Neural cell (in vitro differentiated cells): ENCODE data around the gene BTBD7. TPM values are rescaled to one million over a fixed set of nuclear protein-coding genes. Genes with fewer than 3 reads are reported as not detected.

ENCODE experiments used
- H2AFZ ChIP-seq: fragments of 200-600, 300-800 bp; sonication (generic), shearing (Covaris generic); 2 replicates; pipeline ENCODE4 v1.6.0; 2014; ENCODE audit warnings: low read depth, mild to moderate bottlenecking, antibody characterized with exemption, low read length, moderate library complexity
- H3F3A ChIP-seq: fragments of 200-600 bp; shearing (Covaris generic); 2 replicates; pipeline ENCODE4 v1.6.1; 2016; ENCODE audit warnings: mild to moderate bottlenecking, moderate library complexity, mixed read lengths, antibody characterized with exemption, low read length; ENCODE audit not compliant: insufficient read depth, poor library complexity, severe bottlenecking
- H3K27ac ChIP-seq: fragments of 200-600, 300-800 bp; sonication (generic), shearing (Covaris generic); 2 replicates; pipeline ENCODE4 v1.5.1; 2014; ENCODE audit warnings: mild to moderate bottlenecking, low read length, moderate library complexity
- H3K27me3 ChIP-seq: fragments of 300-800, 200-600 bp; sonication (generic), shearing (Covaris generic); 2 replicates; pipeline ENCODE4 v1.6.0; 2014; ENCODE audit warnings: mild to moderate bottlenecking, low read depth, low read length, moderate library complexity; ENCODE audit not compliant: insufficient read depth
- H3K36me3 ChIP-seq: fragments of 300-800, 200-600 bp; sonication (generic), shearing (Covaris generic); 2 replicates; pipeline ENCODE4 v1.5.1; 2014; ENCODE audit warnings: mild to moderate bottlenecking, antibody characterized with exemption, low read length, moderate library complexity; ENCODE audit not compliant: insufficient read depth
- H3K4me2 ChIP-seq: fragments of 300-800, 200-600 bp; sonication (generic), shearing (Covaris generic); 2 replicates; pipeline ENCODE4 v1.6.0; 2014; ENCODE audit warnings: mild to moderate bottlenecking, low read length
- H3K4me3 ChIP-seq: fragments of 300-800, 200-600 bp; sonication (generic), shearing (Covaris generic); 2 replicates; pipeline ENCODE4 v1.5.1; 2014; ENCODE audit warnings: mild to moderate bottlenecking, low read length, moderate library complexity
- H3K79me2 ChIP-seq: fragments of 200-600 bp; shearing (Covaris generic); replicated peaks from 2 replicates; pipeline ENCODE4 v1.6.0; 2014; ENCODE audit warnings: mild to moderate bottlenecking, low read length, moderate library complexity; ENCODE audit not compliant: insufficient read depth
- H3K9ac ChIP-seq: fragments of 300-800, 200-600 bp; sonication (generic), shearing (Covaris generic); 2 replicates; pipeline ENCODE4 v1.6.1; 2016; ENCODE audit warnings: mild to moderate bottlenecking, low read length, mixed read lengths
- H3K9me2 ChIP-seq: fragments of 200-600 bp; shearing (Covaris generic); 2 replicates; pipeline ENCODE4 v1.6.1; 2016; ENCODE audit warnings: mild to moderate bottlenecking, low read length, mixed read lengths; ENCODE audit not compliant: insufficient read depth
- H3K9me3 ChIP-seq: fragments of 200-600, 300-800 bp; sonication (generic), shearing (Covaris generic); 2 replicates; pipeline ENCODE4 v1.6.1; 2016; ENCODE audit warnings: mild to moderate bottlenecking, mixed run types, low read length, moderate library complexity, mixed read lengths
- H4K20me1 ChIP-seq: fragments of 200-600 bp; shearing (Covaris generic); 2 replicates; pipeline ENCODE4 v1.6.1; 2016; ENCODE audit warnings: mild to moderate bottlenecking, mixed run types; ENCODE audit not compliant: insufficient read depth
- EP300 ChIP-seq: fragments of 450-650 bp; conservative IDR thresholded peaks from 2 replicates; pipeline ENCODE4 v1.6.1; 2014; ENCODE audit warnings: antibody characterized with exemption, mild to moderate bottlenecking, moderate library complexity; ENCODE audit not compliant: poor library complexity, severe bottlenecking
- EZH2 ChIP-seq: fragments of 200-600, 300-800 bp; shearing (Covaris generic), sonication (generic); IDR thresholded peaks from 2 replicates; pipeline ENCODE4 v1.6.1; 2014; ENCODE audit warnings: antibody characterized with exemption, low read length, borderline replicate concordance, mild to moderate bottlenecking; ENCODE audit not compliant: insufficient read depth, poor library complexity, severe bottlenecking
- MXI1 ChIP-seq: fragments of 450-650 bp; conservative IDR thresholded peaks from 2 replicates; pipeline ENCODE4 v1.6.1; 2014; ENCODE audit warnings: antibody characterized with exemption, mild to moderate bottlenecking; ENCODE audit not compliant: poor library complexity, severe bottlenecking
- POLR2AphosphoS5 ChIP-seq: IDR thresholded peaks from 2 replicates; pipeline ENCODE4 v1.6.1; 2012
- RAD21 ChIP-seq: fragments of 450-650 bp; conservative IDR thresholded peaks from 2 replicates; pipeline ENCODE4 v1.6.1; 2014; ENCODE audit warnings: antibody characterized with exemption, mild to moderate bottlenecking, moderate library complexity
- REST ChIP-seq: IDR thresholded peaks from 2 replicates; pipeline ENCODE4 v1.6.1; 2012; ENCODE audit warnings: borderline replicate concordance
- SMC3 ChIP-seq: fragments of 450-650 bp; conservative IDR thresholded peaks from 2 replicates; pipeline ENCODE4 v1.6.1; 2014; ENCODE audit warnings: antibody characterized with exemption, mild to moderate bottlenecking, moderate library complexity; ENCODE audit not compliant: poor library complexity
- TAF1 ChIP-seq: IDR thresholded peaks from 2 replicates; pipeline ENCODE4 v1.6.1; 2012; ENCODE audit warnings: low read depth
- polyA plus RNA-seq: library from polyadenylated mRNA; depleted of rRNA; stranded (reverse); fragments of >200 nt; gene quantifications from 2 replicates; pipeline ENCODE4 v1.2.3, GENCODE V29; 2014
- TF ChIP-seq, protein P1 (sequence below): fragments of 450-650 bp; IDR thresholded peaks from 2 replicates; pipeline ENCODE4 v1.5.1; 2014; ENCODE audit warnings: antibody characterized with exemption, mild to moderate bottlenecking, moderate library complexity; ENCODE audit not compliant: poor library complexity, severe bottlenecking

Gene BTBD7
- polyA plus RNA-seq, 1 donor from 2014 or later: 11.5 TPM

DNA sequence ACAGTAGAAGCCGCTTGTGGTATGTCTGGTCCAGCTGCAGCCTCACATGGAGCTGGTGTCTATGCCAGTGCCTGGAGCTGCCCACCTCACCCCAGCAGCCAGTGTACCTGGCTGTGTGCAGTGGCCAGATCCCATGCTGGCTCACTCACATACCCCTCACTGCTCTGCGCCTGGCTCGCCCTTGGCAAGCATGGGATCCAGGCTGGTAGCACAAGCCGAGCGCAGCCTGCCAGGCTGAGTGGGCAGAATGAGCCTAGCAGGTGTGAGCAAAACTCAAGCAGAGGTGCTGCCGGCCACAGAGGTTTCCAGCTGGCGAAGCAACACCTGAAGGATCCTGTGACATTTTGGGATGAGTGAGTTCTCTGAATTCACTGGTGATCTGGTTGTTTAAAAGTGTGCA lies 5.0 kb upstream of the BTBD7 start:
- Histone ChIP-seq H3K9ac (no peak overlapping the region), H3K9me2 (no peaks in the 10 kb centered on the region), H2AFZ (no peak overlapping the region), H3K36me3 (no peaks in the 10 kb centered on the region), H3K27ac (no peak overlapping the region), H3K4me3 (no peak overlapping the region), H3K27me3 (no peaks in the 10 kb centered on the region), H3F3A (no peaks in the 10 kb centered on the region), H3K9me3 (no peaks in the 10 kb centered on the region), H3K79me2 (no peaks in the 10 kb centered on the region), H3K4me2 (no peak overlapping the region), H4K20me1 (no peaks in the 10 kb centered on the region)
- TF ChIP-seq EZH2: no peak
- no peak for TF ChIP-seq REST
- TF ChIP-seq, protein P1, sequence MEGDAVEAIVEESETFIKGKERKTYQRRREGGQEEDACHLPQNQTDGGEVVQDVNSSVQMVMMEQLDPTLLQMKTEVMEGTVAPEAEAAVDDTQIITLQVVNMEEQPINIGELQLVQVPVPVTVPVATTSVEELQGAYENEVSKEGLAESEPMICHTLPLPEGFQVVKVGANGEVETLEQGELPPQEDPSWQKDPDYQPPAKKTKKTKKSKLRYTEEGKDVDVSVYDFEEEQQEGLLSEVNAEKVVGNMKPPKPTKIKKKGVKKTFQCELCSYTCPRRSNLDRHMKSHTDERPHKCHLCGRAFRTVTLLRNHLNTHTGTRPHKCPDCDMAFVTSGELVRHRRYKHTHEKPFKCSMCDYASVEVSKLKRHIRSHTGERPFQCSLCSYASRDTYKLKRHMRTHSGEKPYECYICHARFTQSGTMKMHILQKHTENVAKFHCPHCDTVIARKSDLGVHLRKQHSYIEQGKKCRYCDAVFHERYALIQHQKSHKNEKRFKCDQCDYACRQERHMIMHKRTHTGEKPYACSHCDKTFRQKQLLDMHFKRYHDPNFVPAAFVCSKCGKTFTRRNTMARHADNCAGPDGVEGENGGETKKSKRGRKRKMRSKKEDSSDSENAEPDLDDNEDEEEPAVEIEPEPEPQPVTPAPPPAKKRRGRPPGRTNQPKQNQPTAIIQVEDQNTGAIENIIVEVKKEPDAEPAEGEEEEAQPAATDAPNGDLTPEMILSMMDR: no peak
- no peak for TF ChIP-seq MXI1
- no peak for TF ChIP-seq RAD21
- no peak for TF ChIP-seq EP300
- no peak for TF ChIP-seq SMC3
- TF ChIP-seq POLR2AphosphoS5: no peak
- TF ChIP-seq TAF1: no peak

DNA sequence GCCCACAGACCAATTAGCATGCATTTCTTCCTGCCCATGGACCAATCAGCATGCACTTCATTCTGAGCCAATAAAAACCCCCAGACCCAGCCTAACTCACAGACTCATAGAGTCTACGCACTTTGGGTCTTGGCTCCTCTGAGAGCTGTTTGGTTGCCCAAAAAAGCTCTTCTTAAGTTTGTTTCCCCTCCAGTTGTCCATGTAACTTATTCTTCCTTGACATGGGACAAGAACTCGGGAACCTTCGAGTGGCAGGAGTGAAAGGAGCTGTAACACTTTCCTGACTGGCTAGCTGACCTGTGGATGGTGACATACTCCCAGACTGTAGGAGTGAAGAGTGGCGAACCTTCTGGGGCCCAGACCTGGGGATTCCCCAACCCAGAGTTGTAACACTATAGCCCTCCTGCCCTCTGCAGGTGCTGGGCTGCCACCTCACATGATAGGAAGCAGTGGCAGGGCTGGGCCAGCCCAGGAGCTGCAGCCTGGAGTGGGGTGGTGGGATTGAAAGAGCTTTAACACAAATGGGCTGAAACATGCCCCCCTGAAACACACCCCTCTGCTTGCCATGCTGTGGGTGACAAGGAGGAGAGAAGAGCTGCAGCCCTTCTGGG lies 4.4 kb upstream of the BTBD7 start:
- Histone ChIP-seq H3K9ac (no peak overlapping the region), H2AFZ (no peak overlapping the region), H3K36me3 (no peaks in the 10 kb centered on the region), H3K9me3 (no peaks in the 10 kb centered on the region), H3K4me3 (no peak overlapping the region), H3K4me2 (no peak overlapping the region), H3K9me2 (no peaks in the 10 kb centered on the region), H4K20me1 (no peaks in the 10 kb centered on the region), H3K79me2 (peaks cover under 1% of the 10 kb centered on the region), H3K27ac (no peak overlapping the region), H3K27me3 (no peaks in the 10 kb centered on the region), H3F3A (no peaks in the 10 kb centered on the region)
- TF ChIP-seq REST: no peak
- TF ChIP-seq EP300: no peak
- TF ChIP-seq SMC3: no peak
- TF ChIP-seq EZH2: no peak
- TF ChIP-seq, protein P1: no peak
- TF ChIP-seq RAD21: no peak
- no peak for TF ChIP-seq TAF1
- TF ChIP-seq POLR2AphosphoS5: no peak
- TF ChIP-seq MXI1: no peak
